Loucy (cell line): ENCODE measurements around the gene STRN.
"Not testable (repeated sequence)": the region's sequence is repeated elsewhere in the genome, so short reads cannot be mapped to it uniquely, and the experiment has no call there.

Experiments
- H2AFZ ChIP-seq: fragments of 200-600 bp; sonication (generic); 2 replicates; pipeline ENCODE4 v1.6.0; 2016; ENCODE audit warnings: antibody characterized with exemption, mild to moderate bottlenecking, low read length, moderate library complexity
- H3F3A ChIP-seq: fragments of 200-600 bp; 2 replicates; pipeline ENCODE4 v1.6.0; 2016; ENCODE audit warnings: antibody characterized with exemption, low read depth, mild to moderate bottlenecking
- H3K27me3 ChIP-seq: fragments of 200-600 bp; sonication (generic); 2 replicates; pipeline ENCODE4 v1.6.1; 2014; ENCODE audit warnings: low read length, mild to moderate bottlenecking; ENCODE audit not compliant: insufficient read depth, poor library complexity, severe bottlenecking
- H3K36me3 ChIP-seq: fragments of 200-600 bp; sonication (generic); 2 replicates; pipeline ENCODE4 v1.6.1; 2016; ENCODE audit warnings: low read length; ENCODE audit not compliant: insufficient read depth
- H3K4me1 ChIP-seq: fragments of 200-600 bp; sonication (generic); 2 replicates; pipeline ENCODE4 v1.5.1; 2014; ENCODE audit warnings: low read length, mild to moderate bottlenecking; ENCODE audit not compliant: insufficient read depth, poor library complexity, severe bottlenecking
- H3K4me2 ChIP-seq: fragments of 200-600 bp; sonication (generic); 2 replicates; pipeline ENCODE4 v1.6.0; 2014; ENCODE audit warnings: antibody characterized with exemption, low read length, low read depth, mild to moderate bottlenecking; ENCODE audit not compliant: poor library complexity, severe bottlenecking
- H3K4me3 ChIP-seq: fragments of 200-600 bp; sonication (generic); 2 replicates; pipeline ENCODE4 v1.5.1; 2014; ENCODE audit warnings: low read length, mild to moderate bottlenecking, mixed read lengths; ENCODE audit not compliant: poor library complexity, severe bottlenecking
- H3K79me2 ChIP-seq: fragments of 200-600 bp; sonication (generic); 2 replicates; pipeline ENCODE4 v1.6.1; 2014; ENCODE audit warnings: low read length; ENCODE audit not compliant: insufficient read depth
- H3K9ac ChIP-seq: fragments of 200-600 bp; sonication (generic); 2 replicates; pipeline ENCODE4 v1.6.0; 2014; ENCODE audit warnings: mild to moderate bottlenecking, low read depth, low read length, moderate library complexity; ENCODE audit not compliant: poor library complexity, severe bottlenecking
- H3K9me2 ChIP-seq: fragments of 200-600 bp; sonication (generic); replicated peaks from 2 replicates; pipeline ENCODE4 v1.6.1; 2016; ENCODE audit warnings: low read depth, low read length, mixed read lengths
- H3K9me3 ChIP-seq: fragments of 200-600 bp; sonication (generic); 2 replicates; pipeline ENCODE4 v1.6.1; 2014; ENCODE audit warnings: mild to moderate bottlenecking, antibody characterized with exemption, low read length, low read depth; ENCODE audit not compliant: insufficient read depth
- H4K20me1 ChIP-seq: fragments of 200-600 bp; sonication (generic); 2 replicates; pipeline ENCODE4 v1.6.0; 2014; ENCODE audit warnings: antibody characterized with exemption, low read length, mild to moderate bottlenecking; ENCODE audit not compliant: insufficient read depth, poor library complexity, severe bottlenecking
- CTCF ChIP-seq: fragments of 200-600 bp; sonication (generic); conservative IDR thresholded peaks from 2 replicates; pipeline ENCODE4 v1.5.1; 2014; ENCODE audit warnings: mild to moderate bottlenecking, antibody characterized with exemption, low read length
- EZH2phosphoT487 ChIP-seq: fragments of 200-600 bp; IDR thresholded peaks from 2 replicates; pipeline ENCODE4 v1.6.1; 2018; ENCODE audit warnings: antibody characterized with exemption, mild to moderate bottlenecking, moderate library complexity, borderline replicate concordance

Gene STRN

GRCh38 chr2:36892805-36893204 lies 73.5 kb downstream of the STRN start:
- Histone ChIP-seq H2AFZ (no peak overlapping the region), H3K36me3 (peaks cover 47% of the 10 kb centered on the region; the same call in 1 of the 2 replicates), H3K9me3 (no peaks in the 10 kb centered on the region), H3K9ac (no peak overlapping the region), H3K4me3 (no peak overlapping the region), H3K79me2 (no peaks in the 10 kb centered on the region), H3K9me2 (no peaks in the 10 kb centered on the region), H4K20me1 (no peaks in the 10 kb centered on the region), H3F3A (no peaks in the 10 kb centered on the region), H3K4me1 (no peaks in the 10 kb centered on the region), H3K4me2 (no peak overlapping the region), H3K27me3 (no peaks in the 10 kb centered on the region)
- TF ChIP-seq EZH2phosphoT487 = no peak
- TF ChIP-seq CTCF = no peak

GRCh38 chr2:36889795-36890194 lies 76.5 kb downstream of the STRN start:
- Histone ChIP-seq H4K20me1 (no peaks in the 10 kb centered on the region), H3K27me3 (no peaks in the 10 kb centered on the region), H3K9me2 (no peaks in the 10 kb centered on the region), H3K4me1 (no peaks in the 10 kb centered on the region), H3K36me3 (peaks cover 63% of the 10 kb centered on the region; the same call in 1 of the 2 replicates), H3K4me2 (no peak overlapping the region), H3K4me3 (no peak overlapping the region), H3K9ac (no peak overlapping the region), H2AFZ (no peak overlapping the region), H3F3A (no peaks in the 10 kb centered on the region), H3K79me2 (no peaks in the 10 kb centered on the region), H3K9me3 (no peaks in the 10 kb centered on the region)
- no peak for TF ChIP-seq EZH2phosphoT487
- no peak for TF ChIP-seq CTCF

- not testable (repeated sequence) for H3F3A ChIP-seq
Measured at GRCh38 chr2:36887095-36887494, 79.2 kb downstream of the STRN start.

GRCh38 chr2:36886664-36887063 lies 79.7 kb downstream of the STRN start:
- H3K36me3 ChIP-seq = peaks cover 66% of the 10 kb centered on the region; the same call in 1 of the 2 replicates

More at GRCh38 chr2:36887095-36887494, 79.2 kb downstream of the STRN start:
- H3K4me2 ChIP-seq, H3K9me2 ChIP-seq, H3K4me1 ChIP-seq, H3K9me3 ChIP-seq, H4K20me1 ChIP-seq, H3K4me3 ChIP-seq, H3K79me2 ChIP-seq, H3K27me3 ChIP-seq, H3K9ac ChIP-seq, H2AFZ ChIP-seq: not testable (repeated sequence)
- H3K36me3 ChIP-seq = peaks cover 67% of the 10 kb centered on the region; the same call in 1 of the 2 replicates

More at GRCh38 chr2:36886664-36887063, 79.7 kb downstream of the STRN start:
- H3K79me2 ChIP-seq = no peaks in the 10 kb centered on the region
- H3K4me3 ChIP-seq = no peak overlapping the region
- H3K4me1 ChIP-seq = no peaks in the 10 kb centered on the region
- no peak overlapping the region for H3K4me2 ChIP-seq
- no peaks in the 10 kb centered on the region for H3K9me3 ChIP-seq
- H3K27me3 ChIP-seq = no peaks in the 10 kb centered on the region
- H3K9ac ChIP-seq = no peak overlapping the region
- no peaks in the 10 kb centered on the region for H3K9me2 ChIP-seq
- H4K20me1 ChIP-seq = no peaks in the 10 kb centered on the region
- TF ChIP-seq EZH2phosphoT487 = no peak
- no peaks in the 10 kb centered on the region for H3F3A ChIP-seq
- H2AFZ ChIP-seq = no peak overlapping the region
